HepG2 (cell line): ENCODE results near the gene TTYH2. TPM values are rescaled to one million over a fixed set of nuclear protein-coding genes. Genes with fewer than 3 reads are reported as not detected.

Experiments
- CCDC6 ChIP-seq: sonication (generic); formaldehyde crosslinking; IDR thresholded peaks from 2 replicates; pipeline ENCODE4 v1.8.1; 2022; ENCODE audit warnings: mild to moderate bottlenecking, missing genetic modification reagents, moderate library complexity
- HMG20A ChIP-seq: IDR thresholded peaks from 2 replicates; pipeline ENCODE4 v1.6.1; 2016; ENCODE audit warnings: borderline replicate concordance
- JUN ChIP-seq: sonication (generic); formaldehyde crosslinking; IDR thresholded peaks from 2 replicates; pipeline ENCODE4 v1.4.0; 2020; ENCODE audit warnings: mild to moderate bottlenecking, missing genetic modification reagents
- KDM5A ChIP-seq: fragments of 200-600 bp; sonication (generic); IDR thresholded peaks from 2 replicates; pipeline ENCODE4 v1.7.0; 2018; ENCODE audit warnings: antibody characterized with exemption, mild to moderate bottlenecking, low read length, borderline replicate concordance
- PHF20 ChIP-seq: sonication (generic); formaldehyde crosslinking; IDR thresholded peaks from 2 replicates; pipeline ENCODE4 v1.5.0; 2020; ENCODE audit warnings: mild to moderate bottlenecking, missing genetic modification reagents
- TAF15 ChIP-seq: fragments of 200-400 bp; formaldehyde crosslinking; IDR thresholded peaks from one replicate; pipeline ENCODE4 v1.6.1; 2018; ENCODE audit warnings: mild to moderate bottlenecking, low read depth, low read length; ENCODE audit not compliant: poor library complexity, severe bottlenecking
- TGIF2 ChIP-seq: IDR thresholded peaks from 2 replicates; pipeline ENCODE4 v1.6.1; 2016; ENCODE audit warnings: control low read depth, missing compliant biosample characterization
- ZNF333 ChIP-seq: sonication (generic); formaldehyde crosslinking; IDR thresholded peaks from 2 replicates; pipeline ENCODE4 v1.4.0; 2020; ENCODE audit warnings: mild to moderate bottlenecking, missing genetic modification reagents, borderline replicate concordance
- ZNF34 ChIP-seq: sonication (generic); formaldehyde crosslinking; IDR thresholded peaks from 2 replicates; pipeline ENCODE4 v1.4.0; 2020; ENCODE audit warnings: mild to moderate bottlenecking, missing genetic modification reagents, borderline replicate concordance
- ZNF563 ChIP-seq: sonication (generic); formaldehyde crosslinking; IDR thresholded peaks from 2 replicates; pipeline ENCODE4 v1.8.0; 2022; ENCODE audit warnings: mild to moderate bottlenecking, moderate library complexity, missing genetic modification reagents
- ZNF570 ChIP-seq: sonication (generic); formaldehyde crosslinking; IDR thresholded peaks from 2 replicates; pipeline ENCODE4 v1.4.0; 2020; ENCODE audit warnings: mild to moderate bottlenecking, missing genetic modification reagents, borderline replicate concordance
- ZNF841 ChIP-seq: sonication (generic); formaldehyde crosslinking; IDR thresholded peaks from 2 replicates; pipeline ENCODE4 v1.8.1; 2023; ENCODE audit warnings: missing genetic modification reagents, borderline replicate concordance
- ZNF883 ChIP-seq: sonication (generic); formaldehyde crosslinking; IDR thresholded peaks from 2 replicates; pipeline ENCODE4 v1.5.1; 2020; ENCODE audit warnings: mild to moderate bottlenecking, missing genetic modification reagents; ENCODE audit errors: not compliant biosample characterization
- ZZZ3 ChIP-seq: sonication (generic); formaldehyde crosslinking; IDR thresholded peaks from 2 replicates; pipeline ENCODE4 v1.4.0; 2020; ENCODE audit warnings: missing genetic modification reagents, mild to moderate bottlenecking, borderline replicate concordance
- polyA plus RNA-seq, 8 experiments: library from polyadenylated mRNA; depleted of rRNA in 3 of 8; stranded (reverse) in 7 of 8; unstranded in 1 of 8; fragments of >200 nt; fragmentation: Illumina TruSeq in 4 of 8; extraction: Trizol in 4 of 8; gene quantifications; 2 replicates each; pipeline versions ENCODE4 v1.2.1 to v1.2.3, GENCODE V29; 2011 to 2016; ENCODE audit warnings: low read depth in 4 of 8, missing spikeins in 1 of 8, mixed read lengths in 1 of 8; ENCODE audit not compliant: insufficient read depth in 1 of 8
- total RNA-seq, 5 experiments: library from RNA; depleted of rRNA; stranded (reverse); fragments of >200 nt; fragmentation: Illumina TruSeq; extraction: Trizol; gene quantifications; 2 replicates each; pipeline ENCODE4 v1.2.3, GENCODE V29; 2016; ENCODE audit warnings: low read depth in 1 of 5
- TF ChIP-seq, protein P1 (sequence below): sonication (generic); formaldehyde crosslinking; IDR thresholded peaks from 2 replicates; pipeline ENCODE4 v1.4.0; 2020; ENCODE audit warnings: missing genetic modification reagents
- TF ChIP-seq, protein P2 (sequence below), 2 experiments: sonication (generic) in 1 of 2; formaldehyde crosslinking in 1 of 2; IDR thresholded peaks; 2 replicates each; pipeline versions ENCODE4 v1.4.0 to v1.6.1; 2016 to 2020; ENCODE audit warnings: borderline replicate concordance in 1 of 2, low read depth in 1 of 2, mild to moderate bottlenecking in 1 of 2, missing genetic modification reagents in 1 of 2
- TF ChIP-seq, protein P3 (sequence below): sonication (generic); formaldehyde crosslinking; IDR thresholded peaks from 2 replicates; pipeline ENCODE4 v1.5.0; 2020; ENCODE audit warnings: missing genetic modification reagents, mild to moderate bottlenecking, borderline replicate concordance

Gene TTYH2
- total and polyA plus RNA-seq, 2 of the 13 experiments (the other 11 are each of a cell fraction or from before 2014, with no cell fraction given) = 0.77 to 0.96 TPM

DNA sequence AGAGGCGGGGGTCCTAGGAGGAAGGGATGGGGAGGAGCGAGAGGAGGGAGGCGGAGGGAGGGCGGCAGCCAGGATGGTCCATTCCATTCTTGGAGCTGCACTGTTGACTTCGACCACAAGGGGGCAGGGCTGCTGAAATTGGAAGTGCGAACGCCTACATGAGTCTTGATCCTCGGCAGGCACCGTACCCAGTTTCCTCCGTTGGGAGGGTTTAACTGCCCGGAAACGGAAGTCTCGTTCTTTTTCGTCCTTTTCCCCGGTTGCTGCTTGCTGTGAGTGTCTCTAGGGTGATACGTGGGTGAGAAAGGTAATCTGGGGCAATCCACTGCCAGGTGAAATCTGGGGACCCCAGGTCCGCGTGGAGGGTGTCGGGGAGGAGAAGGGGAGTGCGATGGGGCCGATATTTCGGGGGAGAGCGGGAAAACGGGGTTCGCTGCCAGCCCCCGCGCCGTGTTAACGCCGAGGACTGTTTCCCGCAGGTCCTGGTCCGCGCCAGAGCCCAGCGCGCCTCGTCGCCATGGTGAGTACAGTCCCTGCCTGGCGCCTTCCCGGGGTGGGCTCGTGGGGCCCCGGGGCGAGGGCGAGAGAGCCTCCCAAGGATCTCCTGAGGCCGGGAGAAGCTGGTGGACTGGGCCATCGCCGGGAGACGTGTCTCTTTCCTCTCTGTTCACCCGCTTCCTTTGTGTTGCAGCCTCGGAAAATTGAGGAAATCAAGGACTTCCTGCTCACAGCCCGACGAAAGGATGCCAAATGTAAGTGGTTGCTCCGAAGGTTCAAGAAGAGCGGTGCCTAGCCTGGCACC lies 9.7 kb upstream of the TTYH2 start, which contains the start of gene RPL38 (continued):
- TF ChIP-seq, protein P1, sequence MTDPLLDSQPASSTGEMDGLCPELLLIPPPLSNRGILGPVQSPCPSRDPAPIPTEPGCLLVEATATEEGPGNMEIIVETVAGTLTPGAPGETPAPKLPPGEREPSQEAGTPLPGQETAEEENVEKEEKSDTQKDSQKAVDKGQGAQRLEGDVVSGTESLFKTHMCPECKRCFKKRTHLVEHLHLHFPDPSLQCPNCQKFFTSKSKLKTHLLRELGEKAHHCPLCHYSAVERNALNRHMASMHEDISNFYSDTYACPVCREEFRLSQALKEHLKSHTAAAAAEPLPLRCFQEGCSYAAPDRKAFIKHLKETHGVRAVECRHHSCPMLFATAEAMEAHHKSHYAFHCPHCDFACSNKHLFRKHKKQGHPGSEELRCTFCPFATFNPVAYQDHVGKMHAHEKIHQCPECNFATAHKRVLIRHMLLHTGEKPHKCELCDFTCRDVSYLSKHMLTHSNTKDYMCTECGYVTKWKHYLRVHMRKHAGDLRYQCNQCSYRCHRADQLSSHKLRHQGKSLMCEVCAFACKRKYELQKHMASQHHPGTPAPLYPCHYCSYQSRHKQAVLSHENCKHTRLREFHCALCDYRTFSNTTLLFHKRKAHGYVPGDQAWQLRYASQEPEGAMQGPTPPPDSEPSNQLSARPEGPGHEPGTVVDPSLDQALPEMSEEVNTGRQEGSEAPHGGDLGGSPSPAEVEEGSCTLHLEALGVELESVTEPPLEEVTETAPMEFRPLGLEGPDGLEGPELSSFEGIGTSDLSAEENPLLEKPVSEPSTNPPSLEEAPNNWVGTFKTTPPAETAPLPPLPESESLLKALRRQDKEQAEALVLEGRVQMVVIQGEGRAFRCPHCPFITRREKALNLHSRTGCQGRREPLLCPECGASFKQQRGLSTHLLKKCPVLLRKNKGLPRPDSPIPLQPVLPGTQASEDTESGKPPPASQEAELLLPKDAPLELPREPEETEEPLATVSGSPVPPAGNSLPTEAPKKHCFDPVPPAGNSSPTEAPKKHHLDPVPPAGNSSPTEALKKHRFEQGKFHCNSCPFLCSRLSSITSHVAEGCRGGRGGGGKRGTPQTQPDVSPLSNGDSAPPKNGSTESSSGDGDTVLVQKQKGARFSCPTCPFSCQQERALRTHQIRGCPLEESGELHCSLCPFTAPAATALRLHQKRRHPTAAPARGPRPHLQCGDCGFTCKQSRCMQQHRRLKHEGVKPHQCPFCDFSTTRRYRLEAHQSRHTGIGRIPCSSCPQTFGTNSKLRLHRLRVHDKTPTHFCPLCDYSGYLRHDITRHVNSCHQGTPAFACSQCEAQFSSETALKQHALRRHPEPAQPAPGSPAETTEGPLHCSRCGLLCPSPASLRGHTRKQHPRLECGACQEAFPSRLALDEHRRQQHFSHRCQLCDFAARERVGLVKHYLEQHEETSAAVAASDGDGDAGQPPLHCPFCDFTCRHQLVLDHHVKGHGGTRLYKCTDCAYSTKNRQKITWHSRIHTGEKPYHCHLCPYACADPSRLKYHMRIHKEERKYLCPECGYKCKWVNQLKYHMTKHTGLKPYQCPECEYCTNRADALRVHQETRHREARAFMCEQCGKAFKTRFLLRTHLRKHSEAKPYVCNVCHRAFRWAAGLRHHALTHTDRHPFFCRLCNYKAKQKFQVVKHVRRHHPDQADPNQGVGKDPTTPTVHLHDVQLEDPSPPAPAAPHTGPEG = 0 out of 2 replicates have a peak, but pooled peaks have one; percentile 62
- TF ChIP-seq KDM5A (peak; percentile 84; the same call in 1 of the 2 replicates), ZNF563 (peak; percentile 39; the same call in 1 of the 2 replicates), ZZZ3 (peak; percentile 100; the same call in 1 of the 2 replicates), PHF20 (CRISPR knock-in tag) (peak; percentile 98), HMG20A (CRISPR knock-in tag) (peak; percentile 57), ZNF883 (CRISPR knock-in tag) (peak; percentile 58), TGIF2 (no peak; the same call in 1 of the 2 replicates), TAF15 (peak; percentile 36), ZNF34 (CRISPR knock-in tag) (no peak; the same call in 1 of the 2 replicates), CCDC6 (CRISPR knock-in tag) (peak; percentile 77; the same call in 1 of the 2 replicates), JUN (CRISPR knock-in tag) (peak; percentile 64; the same call in 1 of the 2 replicates), ZNF841 (CRISPR knock-in tag) (0 out of 2 replicates have a peak, but pooled peaks have one; percentile 34), ZNF570 (CRISPR knock-in tag) (no peak), ZNF333 (peak; percentile 95)
- TF ChIP-seq, protein P2, sequence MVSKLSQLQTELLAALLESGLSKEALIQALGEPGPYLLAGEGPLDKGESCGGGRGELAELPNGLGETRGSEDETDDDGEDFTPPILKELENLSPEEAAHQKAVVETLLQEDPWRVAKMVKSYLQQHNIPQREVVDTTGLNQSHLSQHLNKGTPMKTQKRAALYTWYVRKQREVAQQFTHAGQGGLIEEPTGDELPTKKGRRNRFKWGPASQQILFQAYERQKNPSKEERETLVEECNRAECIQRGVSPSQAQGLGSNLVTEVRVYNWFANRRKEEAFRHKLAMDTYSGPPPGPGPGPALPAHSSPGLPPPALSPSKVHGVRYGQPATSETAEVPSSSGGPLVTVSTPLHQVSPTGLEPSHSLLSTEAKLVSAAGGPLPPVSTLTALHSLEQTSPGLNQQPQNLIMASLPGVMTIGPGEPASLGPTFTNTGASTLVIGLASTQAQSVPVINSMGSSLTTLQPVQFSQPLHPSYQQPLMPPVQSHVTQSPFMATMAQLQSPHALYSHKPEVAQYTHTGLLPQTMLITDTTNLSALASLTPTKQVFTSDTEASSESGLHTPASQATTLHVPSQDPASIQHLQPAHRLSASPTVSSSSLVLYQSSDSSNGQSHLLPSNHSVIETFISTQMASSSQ (IDR thresholded peaks at IDR 0.05; ENCODE audit: low read depth) = peak; percentile 52; the same call in 1 of the 2 replicates
- TF ChIP-seq, protein P2 (CRISPR knock-in tag; IDR thresholded peaks at IDR 0.05; ENCODE audit: borderline replicate concordance) = peak; percentile 82
- TF ChIP-seq, protein P3, sequence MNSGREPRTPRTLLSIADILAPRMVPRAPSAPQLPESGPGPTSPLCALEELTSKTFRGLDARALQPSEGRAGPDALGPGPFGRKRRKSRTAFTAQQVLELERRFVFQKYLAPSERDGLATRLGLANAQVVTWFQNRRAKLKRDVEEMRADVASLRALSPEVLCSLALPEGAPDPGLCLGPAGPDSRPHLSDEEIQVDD = peak; percentile 38; the same call in 1 of the 2 replicates
